Nasal cavity respiratory epithelium epithelial cell of viscerocranial mucosa (primary cell): ENCODE data around the gene KCNE2. TPM values are rescaled to one million over a fixed set of nuclear protein-coding genes. Genes with fewer than 3 reads are reported as not detected.

Experiments
- total RNA-seq: library from RNA; depleted of rRNA; stranded (reverse); fragments of >200 nt; gene quantifications from 2 replicates; pipeline ENCODE4 v1.2.3, GENCODE V29; 2014

The KCNE2 gene
- not detected in 2 replicates for total RNA-seq

GRCh38 chr21:34363733-34364132 lies at the start of gene KCNE2:
TSS of gene KCNE2 (plus strand) at chr21:34364006. CDS start at chr21:34370479, 6,473 bp downstream.

GRCh38 chr21:34374940-34375618 lies 11.3 kb downstream of the KCNE2 start, which contains the start of gene SMIM11:
TSS of gene SMIM11 (plus strand) at chr21:34375507. CDS start at chr21:34379505, 3,998 bp downstream.

Other genes starting within 250 kb of the KCNE2 start
- 4.0 and 7.2 TPM in 2 replicates for gene SMIM11, start 11.5 kb downstream of the KCNE2 start, total RNA-seq
- gene SMIM34, start 59.9 kb downstream of the KCNE2 start, total RNA-seq = 0.14 and 2.4 TPM in 2 replicates
- 0.34 and 0.71 TPM in 2 replicates for gene KCNE1, start 148.2 kb downstream of the KCNE2 start, total RNA-seq